Calu3 (cell line): ENCODE measurements around the gene MND1. TPM values are rescaled to one million over a fixed set of nuclear protein-coding genes. Genes with fewer than 3 reads are reported as not detected.

Source experiments
- BruUV-seq: library from RNA; stranded (reverse); fragments of 400-500 nt; replicated peaks from 2 replicates; lab custom pipeline; 2021; lab: Mats Ljungman, UMichigan
- CTCF ChIA-PET: fragments of 300-600 bp; sonication (Branson Sonifier 250); formaldehyde crosslinking; loops from one replicate; lab custom pipeline; 2022; ENCODE audit warnings: antibody characterized with exemption; lab: Charles Lee
- DNase-seq: peaks from one replicate; pipeline ENCODE4 v3.0.0; 2022
- H3K27ac Mint-ChIP-seq: one replicate; pipeline ENCODE4 v1.8.0; 2022; ENCODE audit warnings: mixed read lengths; ENCODE audit not compliant: unreplicated experiment
- H3K27me3 Mint-ChIP-seq: one replicate; pipeline ENCODE4 v1.8.0; 2022; ENCODE audit warnings: mixed read lengths; ENCODE audit not compliant: unreplicated experiment
- H3K36me3 Mint-ChIP-seq: one replicate; pipeline ENCODE4 v1.8.0; 2022; ENCODE audit warnings: mild to moderate bottlenecking, moderate library complexity, mixed read lengths; ENCODE audit not compliant: insufficient read depth, unreplicated experiment
- H3K4me1 Mint-ChIP-seq: one replicate; pipeline ENCODE4 v1.8.0; 2022; ENCODE audit warnings: mild to moderate bottlenecking, low read depth, mixed read lengths; ENCODE audit not compliant: unreplicated experiment
- H3K4me3 Mint-ChIP-seq: one replicate; pipeline ENCODE4 v1.8.0; 2022; ENCODE audit warnings: mild to moderate bottlenecking, low read depth, moderate library complexity, mixed read lengths; ENCODE audit not compliant: unreplicated experiment
- H3K9me3 Mint-ChIP-seq: one replicate; pipeline ENCODE4 v1.8.0; 2022; ENCODE audit warnings: low read depth, mixed read lengths; ENCODE audit not compliant: unreplicated experiment
- intact Hi-C: fragments of 100-400 bp; cut with micrococcal nuclease; formaldehyde crosslinking; loops from one replicate; pipeline ENCODE4 v1.10.0; 2022; ENCODE audit not compliant: unreplicated experiment
- total RNA-seq: library from RNA; stranded (reverse); gene quantifications from 2 replicates; pipeline ENCODE4 v1.2.3, GENCODE V29; 2022
- TF ChIP-seq, protein P1 (sequence below): fragments of 200-600 bp; IDR thresholded peaks from one replicate; pipeline ENCODE4 v1.8.0; 2022; ENCODE audit warnings: antibody characterized with exemption; ENCODE audit not compliant: unreplicated experiment

The MND1 gene
- total RNA-seq, 1 experiment from 2014 or later = 12.6 TPM

DNA sequence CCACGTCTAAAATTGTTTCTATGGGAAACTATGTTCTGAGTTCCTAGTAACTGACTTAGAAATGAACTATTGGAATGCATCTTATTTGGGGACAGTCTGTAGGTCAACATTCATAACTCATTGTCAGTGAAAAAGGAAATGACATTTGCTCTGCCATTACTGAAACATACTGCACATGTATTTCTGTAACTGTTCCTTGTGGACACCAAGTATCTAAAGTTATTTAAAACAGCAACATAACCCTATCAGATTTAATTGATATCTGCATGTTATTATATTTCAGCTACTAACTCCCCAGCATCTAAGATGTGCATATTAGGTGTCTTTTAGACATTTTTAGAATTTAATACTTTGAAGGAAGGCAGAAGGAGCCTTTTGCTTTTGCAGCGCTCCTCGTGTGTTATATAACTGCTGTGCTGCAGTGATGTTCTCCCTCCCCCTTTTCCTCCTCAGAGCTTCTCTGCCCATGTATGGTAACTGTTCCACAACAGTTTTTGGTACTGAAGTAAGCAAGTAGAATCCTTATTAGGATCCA is 84.5 kb downstream of the MND1 start:
- TF ChIP-seq, protein P1, sequence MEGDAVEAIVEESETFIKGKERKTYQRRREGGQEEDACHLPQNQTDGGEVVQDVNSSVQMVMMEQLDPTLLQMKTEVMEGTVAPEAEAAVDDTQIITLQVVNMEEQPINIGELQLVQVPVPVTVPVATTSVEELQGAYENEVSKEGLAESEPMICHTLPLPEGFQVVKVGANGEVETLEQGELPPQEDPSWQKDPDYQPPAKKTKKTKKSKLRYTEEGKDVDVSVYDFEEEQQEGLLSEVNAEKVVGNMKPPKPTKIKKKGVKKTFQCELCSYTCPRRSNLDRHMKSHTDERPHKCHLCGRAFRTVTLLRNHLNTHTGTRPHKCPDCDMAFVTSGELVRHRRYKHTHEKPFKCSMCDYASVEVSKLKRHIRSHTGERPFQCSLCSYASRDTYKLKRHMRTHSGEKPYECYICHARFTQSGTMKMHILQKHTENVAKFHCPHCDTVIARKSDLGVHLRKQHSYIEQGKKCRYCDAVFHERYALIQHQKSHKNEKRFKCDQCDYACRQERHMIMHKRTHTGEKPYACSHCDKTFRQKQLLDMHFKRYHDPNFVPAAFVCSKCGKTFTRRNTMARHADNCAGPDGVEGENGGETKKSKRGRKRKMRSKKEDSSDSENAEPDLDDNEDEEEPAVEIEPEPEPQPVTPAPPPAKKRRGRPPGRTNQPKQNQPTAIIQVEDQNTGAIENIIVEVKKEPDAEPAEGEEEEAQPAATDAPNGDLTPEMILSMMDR = no peak
- Mint-ChIP-seq H3K27me3 (no peaks in the 10 kb centered on the region), H3K4me3 (no peak overlapping the region), H3K36me3 (no peaks in the 10 kb centered on the region), H3K9me3 (no peaks in the 10 kb centered on the region), H3K27ac (no peak overlapping the region), H3K4me1 (peaks cover 9% of the 10 kb centered on the region)
- no peak for DNase-seq
- intact Hi-C loops = no loop called here
- BruUV-seq = no TSS peak
- CTCF ChIA-PET = no interaction called here

DNA sequence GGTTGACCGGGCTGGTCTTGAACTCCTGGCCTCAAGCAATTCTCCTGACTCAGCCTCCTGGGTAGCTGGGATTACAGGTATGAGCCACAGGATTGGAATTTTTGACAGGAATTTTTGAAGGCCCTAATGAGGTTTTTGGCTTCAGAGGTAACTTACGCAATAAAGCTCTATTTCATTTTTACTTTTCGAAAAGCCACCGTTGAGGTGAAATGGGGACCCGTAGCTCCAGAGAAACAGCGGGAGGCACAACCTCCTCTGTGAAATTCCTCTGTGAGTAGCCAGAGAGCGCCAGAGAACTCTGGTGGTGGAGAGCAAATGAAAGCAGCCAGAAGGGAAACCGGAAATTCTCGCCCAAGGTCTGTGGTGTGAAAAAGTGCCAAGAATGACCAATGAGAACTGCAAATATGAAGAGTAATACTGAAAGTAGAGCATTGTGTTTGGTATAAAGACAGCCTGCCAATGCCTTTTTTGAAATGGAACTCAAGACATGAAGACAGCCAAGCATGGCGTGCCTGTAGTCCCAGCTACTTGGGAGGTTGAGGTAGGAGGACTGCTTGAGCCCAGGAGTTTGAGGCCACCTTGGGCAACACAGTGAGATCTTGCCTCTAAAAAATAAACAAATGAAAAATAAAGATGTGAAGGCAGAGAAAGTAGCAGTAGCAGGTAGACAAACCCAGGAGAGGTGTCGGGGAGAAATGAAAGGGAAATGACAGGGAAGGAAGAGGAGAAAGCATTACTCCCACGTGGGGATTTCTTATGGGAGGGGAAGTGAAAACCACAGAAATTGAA is 88.7 kb downstream of the MND1 start:
- no peaks in the 10 kb centered on the region for H3K9me3 Mint-ChIP-seq
- DNase-seq = peak; percentile 61
- intact Hi-C loops = loop anchor here (1.0 kb wide), 1 partner anchor 141 kb away; no protein-coding TSS in a partner anchor
- H3K4me3 Mint-ChIP-seq = no peak overlapping the region
- CTCF ChIA-PET = interaction anchor here (1.2 kb wide), 1 partner anchor 141 kb away, joined by 13 read pairs; no protein-coding TSS in a partner anchor
- no peaks in the 10 kb centered on the region for H3K27me3 Mint-ChIP-seq
- no peaks in the 10 kb centered on the region for H3K36me3 Mint-ChIP-seq
- BruUV-seq = no TSS peak
- TF ChIP-seq, protein P1 = peak; percentile 31
- peaks cover 9% of the 10 kb centered on the region for H3K4me1 Mint-ChIP-seq
- no peak overlapping the region for H3K27ac Mint-ChIP-seq

DNA sequence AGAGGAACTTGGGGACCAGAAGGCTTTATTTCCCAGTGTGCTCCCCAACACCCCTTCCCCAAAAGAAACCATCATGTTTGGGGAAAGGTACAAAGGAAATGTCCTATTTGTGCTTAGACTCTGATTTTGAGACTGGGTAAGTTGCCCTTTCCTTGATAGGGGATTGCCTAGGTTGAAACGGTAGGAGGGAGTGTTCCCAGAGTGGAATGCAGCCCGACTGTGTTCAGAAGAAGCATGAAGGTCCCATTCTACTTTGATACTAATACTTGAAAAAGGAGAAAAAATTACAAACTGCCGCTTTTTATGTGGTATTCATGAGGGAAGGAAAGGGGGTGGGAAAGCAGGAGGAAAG is 89.2 kb downstream of the MND1 start:
- H3K9me3 Mint-ChIP-seq = no peaks in the 10 kb centered on the region
- TF ChIP-seq, protein P1 = no peak
- H3K4me3 Mint-ChIP-seq = no peak overlapping the region
- BruUV-seq = no TSS peak
- intact Hi-C loops = loop anchor here (1.0 kb wide), 1 partner anchor 141 kb away; no protein-coding TSS in a partner anchor
- DNase-seq = no peak
- H3K27me3 Mint-ChIP-seq = no peaks in the 10 kb centered on the region
- H3K36me3 Mint-ChIP-seq = no peaks in the 10 kb centered on the region
- peaks cover 9% of the 10 kb centered on the region for H3K4me1 Mint-ChIP-seq
- H3K27ac Mint-ChIP-seq = no peak overlapping the region
- CTCF ChIA-PET = interaction anchor here (1.2 kb wide), 1 partner anchor 140 kb away, joined by 13 read pairs; no protein-coding TSS in a partner anchor

DNA sequence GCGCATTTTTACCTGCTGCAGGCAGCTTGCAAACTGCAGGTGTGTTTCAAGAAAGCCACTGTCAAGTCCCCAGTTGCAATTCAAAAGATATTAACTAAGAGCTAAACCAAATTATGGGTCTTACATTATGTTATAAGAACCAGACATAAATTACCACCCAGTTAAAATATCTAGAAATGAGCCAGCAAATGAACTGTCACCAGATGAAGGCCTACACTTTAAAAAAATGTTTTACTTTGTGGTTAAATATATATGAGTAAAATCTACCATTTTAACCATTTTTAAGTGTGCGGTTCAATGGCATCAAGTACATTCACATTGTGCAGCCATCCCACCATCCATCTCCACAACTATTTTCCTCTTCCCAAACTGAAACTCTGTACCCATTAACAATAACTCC is 89.7 kb downstream of the MND1 start:
- Mint-ChIP-seq H3K36me3 (no peaks in the 10 kb centered on the region), H3K27me3 (no peaks in the 10 kb centered on the region), H3K9me3 (no peaks in the 10 kb centered on the region), H3K4me3 (no peak overlapping the region), H3K4me1 (peaks cover 9% of the 10 kb centered on the region), H3K27ac (no peak overlapping the region)
- no TSS peak for BruUV-seq
- TF ChIP-seq, protein P1 = no peak
- intact Hi-C loops = no loop called here
- CTCF ChIA-PET = no interaction called here
- no peak for DNase-seq
